DND-41 (cell line): ENCODE results near the gene G6PC3.
A peak's percentile ranks its signal among the peaks of the same experiment; 100 is the strongest.

Experiments
- ATAC-seq: fragments of 200-7000 bp; cut with Tn5 transposase; 3 replicates; pipeline ENCODE4 v1.9.1; 2021; ENCODE audit warnings: low read depth; ENCODE audit not compliant: insufficient read depth
- DNase-seq: peaks from one replicate; pipeline ENCODE4 v3.0.0-alpha.2; 2020
- H2AFZ ChIP-seq: 2 replicates; pipeline ENCODE4 v1.6.0; 2012; ENCODE audit warnings: low read depth, low read length
- H3K27ac ChIP-seq: 2 replicates; pipeline ENCODE4 v1.5.1; 2012; ENCODE audit warnings: low read length, inconsistent platforms
- H3K27me3 ChIP-seq: fragments of 200-600 bp; sonication (generic); 2 replicates; pipeline ENCODE4 v1.6.0; 2012; ENCODE audit warnings: low read length, mild to moderate bottlenecking, inconsistent platforms; ENCODE audit not compliant: insufficient read depth, poor library complexity
- H3K36me3 ChIP-seq: 2 replicates; pipeline ENCODE4 v1.5.1; 2012; ENCODE audit warnings: low read length, inconsistent platforms; ENCODE audit not compliant: insufficient read depth
- H3K4me1 ChIP-seq: 2 replicates; pipeline ENCODE4 v1.5.1; 2012; ENCODE audit warnings: mild to moderate bottlenecking, low read length; ENCODE audit not compliant: insufficient read depth
- H3K4me2 ChIP-seq: 2 replicates; pipeline ENCODE4 v1.6.0; 2012; ENCODE audit warnings: mild to moderate bottlenecking, moderate library complexity, low read length, inconsistent platforms; ENCODE audit not compliant: insufficient read depth
- H3K4me3 ChIP-seq, 2 experiments: fragments of 200-600 bp in 1 of 2; shearing (Covaris generic) in 1 of 2; 2 replicates each; pipeline ENCODE4 v1.5.1; 2012 to 2016; ENCODE audit warnings: inconsistent platforms in 2 of 2, low read length in 2 of 2, mild to moderate bottlenecking in 2 of 2, low read depth in 1 of 2, moderate library complexity in 1 of 2
- H3K79me2 ChIP-seq: 2 replicates; pipeline ENCODE4 v1.6.0; 2012; ENCODE audit warnings: low read length, inconsistent platforms; ENCODE audit not compliant: insufficient read depth
- H3K9ac ChIP-seq: 2 replicates; pipeline ENCODE4 v1.6.0; 2012; ENCODE audit warnings: low read depth, mild to moderate bottlenecking, inconsistent platforms, low read length, moderate library complexity
- H3K9me3 ChIP-seq: 2 replicates; pipeline ENCODE4 v1.5.1; 2012; ENCODE audit warnings: low read length, moderate library complexity, mild to moderate bottlenecking, inconsistent platforms; ENCODE audit not compliant: insufficient read depth, severe bottlenecking
- H4K20me1 ChIP-seq: 2 replicates; pipeline ENCODE4 v1.6.0; 2012; ENCODE audit warnings: low read length; ENCODE audit not compliant: insufficient read depth
- CTCF ChIP-seq: IDR thresholded peaks from 2 replicates; pipeline ENCODE4 v1.5.1; 2012; ENCODE audit warnings: borderline replicate concordance, low read length, moderate library complexity, mild to moderate bottlenecking; ENCODE audit not compliant: poor library complexity, severe bottlenecking; ENCODE audit errors: extremely low read depth
- EZH2 ChIP-seq: IDR thresholded peaks from 3 replicates; pipeline ENCODE4 v1.6.1; 2012; ENCODE audit warnings: borderline replicate concordance, low read depth, mild to moderate bottlenecking, moderate library complexity, low read length, inconsistent platforms; ENCODE audit not compliant: severe bottlenecking

The G6PC3 gene

GRCh38 chr17:44094701-44095387, 24.3 kb downstream of the G6PC3 start:
- H3K36me3 ChIP-seq = no peaks in the 10 kb centered on the region
- H3K4me1 ChIP-seq = peaks cover 14% of the 10 kb centered on the region
- H4K20me1 ChIP-seq = no peaks in the 10 kb centered on the region
- TF ChIP-seq EZH2 (no peak), CTCF (no peak)
- H3K4me2 ChIP-seq = peak overlapping the region; percentile 68
- no peaks in the 10 kb centered on the region for H3K27me3 ChIP-seq
- no peak overlapping the region for H2AFZ ChIP-seq
- ATAC-seq = no peak
- peak overlapping the region in 1 of 2 experiments; percentile 52; a peak in 1 of 4 replicates for H3K4me3 ChIP-seq
- H3K9me3 ChIP-seq = no peaks in the 10 kb centered on the region
- H3K79me2 ChIP-seq = no peaks in the 10 kb centered on the region
- H3K27ac ChIP-seq = peak overlapping the region; percentile 74
- peak overlapping the region; percentile 51; the same call in 1 of the 2 replicates for H3K9ac ChIP-seq
- no peak for DNase-seq

- TF ChIP-seq CTCF (no peak), EZH2 (no peak)
- no peaks in the 10 kb centered on the region for H3K27me3 ChIP-seq
- no peaks in the 10 kb centered on the region for H4K20me1 ChIP-seq
- no peak overlapping the region for H2AFZ ChIP-seq
- peaks cover 14% of the 10 kb centered on the region for H3K4me1 ChIP-seq
- peak overlapping the region; percentile 68 for H3K4me2 ChIP-seq
- peak overlapping the region; percentile 74 for H3K27ac ChIP-seq
- ATAC-seq (no peak), DNase-seq (no peak)
- H3K36me3 ChIP-seq = no peaks in the 10 kb centered on the region
- H3K9me3 ChIP-seq = no peaks in the 10 kb centered on the region
- H3K4me3 ChIP-seq = peak overlapping the region in 1 of 2 experiments; percentile 52; a peak in 2 of 4 replicates
- H3K79me2 ChIP-seq = no peaks in the 10 kb centered on the region
- H3K9ac ChIP-seq = peak overlapping the region; percentile 51; the same call in 1 of the 2 replicates
These were observed 24.8 kb downstream of the G6PC3 start for GRCh38 chr17:44095388-44095646.

- DNase-seq = peak; percentile 85
- Histone ChIP-seq H4K20me1 (no peaks in the 10 kb centered on the region), H3K9ac (peak overlapping the region; percentile 51), H3K4me3 (peak overlapping the region in 1 of 2 experiments; percentile 52; a peak in 2 of 4 replicates), H3K36me3 (no peaks in the 10 kb centered on the region), H3K27me3 (no peaks in the 10 kb centered on the region), H2AFZ (peak overlapping the region; percentile 73), H3K27ac (peak overlapping the region; percentile 84), H3K9me3 (no peaks in the 10 kb centered on the region), H3K4me2 (peak overlapping the region; percentile 68), H3K4me1 (peaks cover 14% of the 10 kb centered on the region), H3K79me2 (no peaks in the 10 kb centered on the region)
- peak; percentile 86 for ATAC-seq
- peak; percentile 31 for TF ChIP-seq CTCF
- TF ChIP-seq EZH2 = no peak
These were observed 25.3 kb downstream of the G6PC3 start for GRCh38 chr17:44095647-44096496.
